ENCODE results near the gene OR1L1.

The OR1L1 gene, protein sequence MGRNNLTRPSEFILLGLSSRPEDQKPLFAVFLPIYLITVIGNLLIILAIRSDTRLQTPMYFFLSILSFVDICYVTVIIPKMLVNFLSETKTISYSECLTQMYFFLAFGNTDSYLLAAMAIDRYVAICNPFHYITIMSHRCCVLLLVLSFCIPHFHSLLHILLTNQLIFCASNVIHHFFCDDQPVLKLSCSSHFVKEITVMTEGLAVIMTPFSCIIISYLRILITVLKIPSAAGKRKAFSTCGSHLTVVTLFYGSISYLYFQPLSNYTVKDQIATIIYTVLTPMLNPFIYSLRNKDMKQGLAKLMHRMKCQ

GRCh38 chr9:122661416-122661815, at the start of gene OR1L1:
Gene OR1L1 (plus strand): TSS chr9:122661716. CDS start chr9:122661716, 0 bp downstream.
- DNase-seq (ENCODE audit: low spot score) = no peak

DNA sequence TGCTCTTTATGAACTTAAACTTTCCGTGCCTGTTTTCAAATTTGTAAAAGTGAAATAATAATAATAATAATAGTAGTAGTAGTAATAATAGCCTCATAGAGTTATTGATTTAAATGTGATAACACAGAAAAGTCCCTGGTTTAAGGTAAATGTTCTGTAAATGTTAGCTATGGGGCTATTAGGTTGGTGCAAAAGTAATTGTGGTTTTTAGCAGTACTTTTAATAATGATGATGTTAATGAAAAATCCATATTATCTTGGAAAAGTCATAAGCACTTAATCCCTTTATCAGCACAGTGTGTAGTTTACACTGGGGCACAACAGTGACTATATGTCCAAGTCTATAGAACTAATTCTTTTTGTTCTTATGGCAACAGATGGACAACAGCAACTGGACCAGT, 47.2 kb upstream of the OR1L1 start, which contains the start of gene OR1Q1:
TSS of gene OR1Q1 (plus strand) at position 377 of the 400 bp plus-strand sequence. CDS start at position 377, 0 bp downstream.
- no peak for DNase-seq (ENCODE audit: low spot score)

DNA sequence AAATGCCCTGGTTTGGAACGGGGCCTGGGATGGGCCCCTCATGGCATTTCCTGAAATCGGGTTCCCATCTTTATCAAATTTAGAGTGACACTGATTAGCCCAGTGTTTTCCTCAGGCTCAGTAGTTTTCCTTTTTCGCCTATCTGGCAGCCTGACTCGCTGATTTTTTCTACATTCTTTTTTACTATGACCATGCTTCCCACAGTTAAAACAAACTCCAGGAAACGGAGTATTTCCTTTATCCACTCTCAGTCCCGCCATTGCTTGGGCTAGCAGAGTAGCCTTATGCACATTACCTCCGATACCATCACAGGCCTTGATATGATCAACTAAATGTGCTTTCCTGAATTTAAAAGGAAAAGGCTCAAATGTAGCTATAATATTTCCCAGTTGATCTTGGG, 41.5 kb upstream of the OR1L1 start:
- DNase-seq (ENCODE audit: low spot score) = no peak

DNA sequence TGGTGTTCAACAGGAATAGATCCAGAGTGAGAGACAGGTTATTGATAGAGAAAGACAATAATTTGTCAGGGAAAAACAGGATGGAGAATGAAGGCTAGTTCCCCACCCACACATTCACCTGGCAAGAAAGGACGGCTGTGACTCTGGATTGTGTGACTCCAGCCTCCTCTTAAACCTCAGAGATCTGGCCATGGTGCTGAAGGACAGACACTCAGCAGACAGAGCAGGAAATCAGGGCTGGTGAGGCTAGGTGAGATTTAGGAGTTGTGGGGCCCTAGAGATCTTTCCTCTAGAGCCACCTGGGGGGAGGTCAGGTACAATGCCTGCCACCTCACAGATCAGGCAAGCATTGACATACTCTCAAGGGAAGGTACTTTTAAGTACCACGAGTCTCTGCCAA, 19.3 kb upstream of the OR1L1 start:
- DNase-seq (ENCODE audit: low spot score) = peak; percentile 27

- DNase-seq (ENCODE audit: low spot score) = no peak
Observed at GRCh38 chr9:122656378-122656777, 5.1 kb upstream of the OR1L1 start.

DNA sequence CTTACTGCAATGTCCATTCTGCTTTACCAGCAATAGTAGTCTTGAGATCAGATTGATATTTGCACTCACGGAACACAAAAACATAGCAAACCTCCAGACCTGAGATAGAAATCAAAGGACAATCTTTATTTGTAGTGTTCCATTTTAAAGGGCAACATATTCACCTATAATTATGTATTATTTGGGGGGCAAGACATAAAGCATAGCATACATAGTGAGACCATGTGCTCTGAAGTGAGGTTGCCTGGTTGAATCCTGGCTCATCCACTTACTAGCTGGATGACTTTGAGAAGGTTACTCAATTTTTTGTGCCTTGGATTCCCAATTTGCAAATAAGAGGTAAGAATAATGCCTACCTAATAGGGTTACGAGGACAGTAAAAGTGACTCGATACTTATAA, 4.0 kb upstream of the OR1L1 start, which contains the start of gene OR1B1:
TSS of gene OR1B1 (minus strand) at position 101 of the 400 bp plus-strand sequence.
- no peak for DNase-seq (ENCODE audit: low spot score)

DNA sequence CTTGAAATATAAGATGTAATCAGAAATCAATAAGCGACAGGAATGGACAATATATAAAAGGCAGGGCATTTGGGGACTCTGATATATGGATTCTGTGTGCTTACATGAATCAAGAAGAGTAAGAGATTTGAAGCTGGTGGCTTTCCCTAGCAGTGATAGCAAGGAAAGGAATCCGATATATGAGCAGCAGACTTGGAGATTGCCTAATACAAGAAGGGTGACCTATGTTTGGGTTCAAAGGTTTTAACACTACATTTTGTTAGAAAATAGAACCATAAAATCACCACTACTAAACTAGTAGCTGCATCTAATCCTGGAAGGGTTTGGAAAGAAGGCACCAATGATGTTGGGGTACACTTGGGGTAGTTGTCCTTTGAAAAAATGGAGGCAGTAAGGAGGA, 11.0 kb downstream of the OR1L1 start:
- no peak for DNase-seq (ENCODE audit: low spot score)

- DNase-seq (ENCODE audit: low spot score) = no peak
Observed at GRCh38 chr9:122684851-122685250, 23.3 kb downstream of the OR1L1 start.

GRCh38 chr9:122695696-122696095, 34.2 kb downstream of the OR1L1 start:
- DNase-seq (ENCODE audit: low spot score) = no peak

Data from AG08395 (cell line).